Measurements from ENCODE around the gene ZNF485.

The ZNF485 gene

GRCh38 chr10:43594944-43595589 lies 11.2 kb upstream of the ZNF485 start:
- H3K4me2 ChIP-seq (ENCODE audit: low read depth, low read length), result peak overlapping the region; percentile 48
- H3K36me3 ChIP-seq (replicated peaks; ENCODE audit: insufficient read depth, low read length), result no peaks in the 10 kb centered on the region
- no peaks in the 10 kb centered on the region for H3K9me2 ChIP-seq (replicated peaks; ENCODE audit: insufficient read depth, low read length)
- H4K20me1 ChIP-seq (ENCODE audit: insufficient read depth, low read length), result no peaks in the 10 kb centered on the region
- H3F3A ChIP-seq (ENCODE audit: insufficient read depth, low read length), result peaks cover 4% of the 10 kb centered on the region; the same call in 1 of the 2 replicates
- H3K9me3 ChIP-seq (replicated peaks; ENCODE audit: insufficient read depth, low read length), result no peaks in the 10 kb centered on the region
- H3K27me3 ChIP-seq (replicated peaks; ENCODE audit: insufficient read depth, low read length), result peaks cover 20% of the 10 kb centered on the region
- H3K4me3 ChIP-seq (ENCODE audit: low read length), result peak overlapping the region; percentile 38; the same call in 1 of the 2 replicates
- H3K9ac ChIP-seq (ENCODE audit: low read length), result no peak overlapping the region
- H3K79me2 ChIP-seq (ENCODE audit: low read length), result no peaks in the 10 kb centered on the region
- H3K4me1 ChIP-seq (ENCODE audit: low read length), result peaks cover 9% of the 10 kb centered on the region
- DNase-seq, result peak; percentile 78
- no peak overlapping the region for H3K27ac ChIP-seq (ENCODE audit: low read length)
- H2AFZ ChIP-seq (ENCODE audit: low read length), result 0 out of 2 replicates have a peak overlapping the region, but pooled peaks have one; percentile 30
- TF ChIP-seq, protein P1, sequence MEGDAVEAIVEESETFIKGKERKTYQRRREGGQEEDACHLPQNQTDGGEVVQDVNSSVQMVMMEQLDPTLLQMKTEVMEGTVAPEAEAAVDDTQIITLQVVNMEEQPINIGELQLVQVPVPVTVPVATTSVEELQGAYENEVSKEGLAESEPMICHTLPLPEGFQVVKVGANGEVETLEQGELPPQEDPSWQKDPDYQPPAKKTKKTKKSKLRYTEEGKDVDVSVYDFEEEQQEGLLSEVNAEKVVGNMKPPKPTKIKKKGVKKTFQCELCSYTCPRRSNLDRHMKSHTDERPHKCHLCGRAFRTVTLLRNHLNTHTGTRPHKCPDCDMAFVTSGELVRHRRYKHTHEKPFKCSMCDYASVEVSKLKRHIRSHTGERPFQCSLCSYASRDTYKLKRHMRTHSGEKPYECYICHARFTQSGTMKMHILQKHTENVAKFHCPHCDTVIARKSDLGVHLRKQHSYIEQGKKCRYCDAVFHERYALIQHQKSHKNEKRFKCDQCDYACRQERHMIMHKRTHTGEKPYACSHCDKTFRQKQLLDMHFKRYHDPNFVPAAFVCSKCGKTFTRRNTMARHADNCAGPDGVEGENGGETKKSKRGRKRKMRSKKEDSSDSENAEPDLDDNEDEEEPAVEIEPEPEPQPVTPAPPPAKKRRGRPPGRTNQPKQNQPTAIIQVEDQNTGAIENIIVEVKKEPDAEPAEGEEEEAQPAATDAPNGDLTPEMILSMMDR (IDR thresholded peaks at IDR 0.05; ENCODE audit: low read length), result no peak
- no peak for TF ChIP-seq EZH2phosphoT487 (IDR thresholded peaks at IDR 0.05; ENCODE audit: low read length)
- TF ChIP-seq EZH2 (optimal IDR thresholded peaks at IDR 0.05; ENCODE audit: low read depth, low read length), result no peak

DNA sequence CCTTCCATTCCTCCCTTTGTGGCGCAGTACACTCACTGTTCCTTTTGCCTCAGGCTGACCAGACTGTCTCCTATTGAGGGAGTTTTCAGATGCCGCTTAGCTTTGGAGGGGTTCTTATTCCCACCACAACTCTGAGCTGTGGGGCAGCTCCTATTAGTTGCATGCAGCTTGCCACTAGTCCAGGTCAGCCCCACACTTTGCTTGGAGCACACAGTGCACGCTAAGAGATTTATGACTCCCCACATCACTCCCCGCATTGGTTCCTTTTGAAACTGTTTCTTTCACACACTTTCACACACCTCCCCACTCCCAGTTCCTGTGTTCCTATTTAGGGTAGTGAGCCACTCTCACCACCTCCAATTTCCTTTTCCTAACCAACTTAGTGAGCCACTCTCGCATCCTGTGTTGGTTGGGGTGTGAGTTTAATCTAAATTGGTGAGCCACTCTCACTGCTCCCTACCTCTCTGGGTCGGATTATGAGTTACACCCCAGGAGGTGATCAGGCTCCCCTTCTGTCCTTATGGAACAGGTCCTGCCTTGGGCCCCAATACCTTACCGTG lies 10.4 kb upstream of the ZNF485 start:
- TF ChIP-seq EZH2phosphoT487 (IDR thresholded peaks at IDR 0.05; ENCODE audit: low read length), result no peak
- TF ChIP-seq EZH2 (optimal IDR thresholded peaks at IDR 0.05; ENCODE audit: low read depth, low read length), result no peak
- Histone ChIP-seq H3K4me2 (ENCODE audit: low read depth, low read length) (peak overlapping the region; percentile 48), H2AFZ (ENCODE audit: low read length) (no peak overlapping the region), H3K36me3 (replicated peaks; ENCODE audit: insufficient read depth, low read length) (no peaks in the 10 kb centered on the region), H3K9ac (ENCODE audit: low read length) (no peak overlapping the region), H3K4me3 (ENCODE audit: low read length) (peak overlapping the region; percentile 38; the same call in 1 of the 2 replicates), H3K4me1 (ENCODE audit: low read length) (peaks cover 9% of the 10 kb centered on the region), H3K9me3 (replicated peaks; ENCODE audit: insufficient read depth, low read length) (no peaks in the 10 kb centered on the region), H3K79me2 (ENCODE audit: low read length) (no peaks in the 10 kb centered on the region), H3F3A (ENCODE audit: insufficient read depth, low read length) (peaks cover 4% of the 10 kb centered on the region; the same call in 1 of the 2 replicates), H4K20me1 (ENCODE audit: insufficient read depth, low read length) (no peaks in the 10 kb centered on the region), H3K27ac (ENCODE audit: low read length) (no peak overlapping the region), H3K9me2 (replicated peaks; ENCODE audit: insufficient read depth, low read length) (no peaks in the 10 kb centered on the region), H3K27me3 (replicated peaks; ENCODE audit: insufficient read depth, low read length) (peaks cover 20% of the 10 kb centered on the region)
- DNase-seq, result no peak

- peaks cover 20% of the 10 kb centered on the region for H3K27me3 ChIP-seq (replicated peaks; ENCODE audit: insufficient read depth, low read length)
- no peak overlapping the region for H3K27ac ChIP-seq (ENCODE audit: low read length)
- no peak for TF ChIP-seq EZH2phosphoT487 (IDR thresholded peaks at IDR 0.05; ENCODE audit: low read length)
- TF ChIP-seq EZH2 (optimal IDR thresholded peaks at IDR 0.05; ENCODE audit: low read depth, low read length), result no peak
- TF ChIP-seq, protein P1 (IDR thresholded peaks at IDR 0.05; ENCODE audit: low read length), result no peak
- no peaks in the 10 kb centered on the region for H3K79me2 ChIP-seq (ENCODE audit: low read length)
- H3K4me2 ChIP-seq (ENCODE audit: low read depth, low read length), result peak overlapping the region; percentile 48; the same call in 1 of the 2 replicates
- no peaks in the 10 kb centered on the region for H3K36me3 ChIP-seq (replicated peaks; ENCODE audit: insufficient read depth, low read length)
- H3K9me3 ChIP-seq (replicated peaks; ENCODE audit: insufficient read depth, low read length), result no peaks in the 10 kb centered on the region
- H2AFZ ChIP-seq (ENCODE audit: low read length), result no peak overlapping the region
- no peaks in the 10 kb centered on the region for H3K9me2 ChIP-seq (replicated peaks; ENCODE audit: insufficient read depth, low read length)
- DNase-seq, result no peak
- H3F3A ChIP-seq (ENCODE audit: insufficient read depth, low read length), result peaks cover 4% of the 10 kb centered on the region; the same call in 1 of the 2 replicates
- no peaks in the 10 kb centered on the region for H4K20me1 ChIP-seq (ENCODE audit: insufficient read depth, low read length)
- H3K4me3 ChIP-seq (ENCODE audit: low read length), result no peak overlapping the region
- H3K9ac ChIP-seq (ENCODE audit: low read length), result no peak overlapping the region
- peaks cover 9% of the 10 kb centered on the region for H3K4me1 ChIP-seq (ENCODE audit: low read length)
These were observed 9.7 kb upstream of the ZNF485 start for GRCh38 chr10:43596546-43596945.

Data from MM.1S (cell line).